CD14-positive monocyte (primary cell): Measurements from ENCODE around the gene CISD2. TPM values are rescaled to one million over a fixed set of nuclear protein-coding genes. Genes with fewer than 3 reads are reported as not detected.
A peak's percentile ranks its signal among the peaks of the same experiment; 100 is the strongest.
"Not testable (repeated sequence)": the region's sequence is repeated elsewhere in the genome, so short reads cannot be mapped to it uniquely, and the experiment has no call there.

Source experiments
- DNase-seq, 3 donors: peaks; one replicate each; pipeline ENCODE4 v3.0.0-alpha.2; 2011 to 2022
- H2AFZ ChIP-seq: 2 replicates; pipeline ENCODE4 v1.6.0; 2012; ENCODE audit warnings: mild to moderate bottlenecking, low read depth, low read length, inconsistent platforms; ENCODE audit not compliant: insufficient read depth, poor library complexity, severe bottlenecking
- H3K27ac ChIP-seq, 2 donors: 1 replicate in 1 of 2; 2 replicates in 1 of 2; pipeline ENCODE4 v1.5.1; 2012 to 2013; ENCODE audit warnings: low read length in 2 of 2, control low read depth in 1 of 2, inconsistent platforms in 1 of 2, low read depth in 1 of 2, mild to moderate bottlenecking in 1 of 2
- H3K27me3 ChIP-seq, 2 donors: one replicate each; pipeline versions ENCODE4 v1.6.0 to v1.6.1; 2011 to 2013; ENCODE audit warnings: low read length in 2 of 2; ENCODE audit not compliant: control insufficient read depth in 2 of 2, insufficient read depth in 2 of 2
- H3K36me3 ChIP-seq, 2 donors: replicated peaks in 1 of 2; 1 replicate in 1 of 2; 2 replicates in 1 of 2; pipeline versions ENCODE4 v1.5.1 to v1.6.1; 2012 to 2013; ENCODE audit warnings: low read length in 2 of 2, control low read depth in 1 of 2, inconsistent platforms in 1 of 2, mild to moderate bottlenecking in 1 of 2; ENCODE audit not compliant: insufficient read depth in 2 of 2, control insufficient read depth in 1 of 2
- H3K4me1 ChIP-seq, 2 donors: 1 replicate in 1 of 2; 2 replicates in 1 of 2; pipeline versions ENCODE4 v1.5.1 to v1.6.1; 2012 to 2013; ENCODE audit warnings: low read length in 2 of 2, control low read depth in 1 of 2, inconsistent platforms in 1 of 2, mild to moderate bottlenecking in 1 of 2, moderate library complexity in 1 of 2; ENCODE audit not compliant: insufficient read depth in 2 of 2, control insufficient read depth in 1 of 2
- H3K4me2 ChIP-seq: replicated peaks from 2 replicates; pipeline ENCODE3; 2012; ENCODE audit warnings: low read length, moderate library complexity, mild to moderate bottlenecking; ENCODE audit not compliant: poor library complexity, severe bottlenecking; ENCODE audit errors: extremely low read depth
- H3K4me3 ChIP-seq, 3 experiments: fragments of 200-600 bp in 1 of 3; sonication (generic) in 1 of 3; replicated peaks in 1 of 3; 1 replicate in 2 of 3; 2 replicates in 1 of 3; pipeline ENCODE4 v1.5.1; 2011 to 2013; ENCODE audit warnings: low read length in 3 of 3, mild to moderate bottlenecking in 3 of 3, control low read depth in 2 of 3, low read depth in 2 of 3, inconsistent platforms in 1 of 3, moderate library complexity in 1 of 3
- H3K79me2 ChIP-seq: 2 replicates; pipeline ENCODE4 v1.6.0; 2012; ENCODE audit warnings: mild to moderate bottlenecking, control low read depth, inconsistent platforms, low read length, moderate library complexity; ENCODE audit not compliant: insufficient read depth
- H3K9ac ChIP-seq: 2 replicates; pipeline ENCODE4 v1.6.0; 2017; ENCODE audit warnings: low read length, mild to moderate bottlenecking; ENCODE audit not compliant: insufficient read depth, poor library complexity, severe bottlenecking
- H3K9me3 ChIP-seq, 2 donors: replicated peaks in 1 of 2; 1 replicate in 1 of 2; 2 replicates in 1 of 2; pipeline versions ENCODE4 v1.5.1 to v1.6.1; 2012 to 2013; ENCODE audit warnings: low read length in 2 of 2, control low read depth in 1 of 2; ENCODE audit not compliant: control insufficient read depth in 1 of 2, insufficient read depth in 1 of 2
- H4K20me1 ChIP-seq: 2 replicates; pipeline ENCODE4 v1.6.0; 2012; ENCODE audit warnings: mild to moderate bottlenecking, low read length, control low read depth, moderate library complexity; ENCODE audit not compliant: insufficient read depth
- H3K27ac Mint-ChIP-seq, 7 donors: one replicate each; pipeline ENCODE4 v1.8.0; 2020; ENCODE audit warnings: mild to moderate bottlenecking in 7 of 7, mixed read lengths in 7 of 7, moderate library complexity in 6 of 7, inconsistent platforms in 2 of 7
- H3K27me3 Mint-ChIP-seq, 3 donors: one replicate each; pipeline ENCODE4 v1.8.0; 2021 to 2022; ENCODE audit warnings: low read depth in 3 of 3, mild to moderate bottlenecking in 3 of 3, mixed read lengths in 3 of 3, moderate library complexity in 3 of 3, inconsistent platforms in 1 of 3
- H3K36me3 Mint-ChIP-seq, 2 donors: one replicate each; pipeline ENCODE4 v1.8.0; 2020; ENCODE audit warnings: mixed read lengths in 2 of 2, inconsistent platforms in 1 of 2, mild to moderate bottlenecking in 1 of 2
- H3K4me1 Mint-ChIP-seq: one replicate; pipeline ENCODE4 v1.8.0; 2020; ENCODE audit warnings: mild to moderate bottlenecking, mixed read lengths
- H3K4me3 Mint-ChIP-seq, 2 donors: one replicate each; pipeline ENCODE4 v1.8.0; 2020; ENCODE audit warnings: mild to moderate bottlenecking in 2 of 2, mixed read lengths in 2 of 2, moderate library complexity in 1 of 2
- H3K9me3 Mint-ChIP-seq, 7 donors: one replicate each; pipeline ENCODE4 v1.8.0; 2020 to 2022; ENCODE audit warnings: mixed read lengths in 7 of 7, mild to moderate bottlenecking in 6 of 7, moderate library complexity in 6 of 7, inconsistent platforms in 2 of 7
- WGBS: methylation state at CpG from one replicate; pipeline ENCODE4 v1.1.5; 2013; ENCODE audit warnings: missing lambda C conversion rate; ENCODE audit not compliant: insufficient coverage; 5-methylcytosine and 5-hydroxymethylcytosine counted together
- intact Hi-C, 2 donors: fragments of 100-400 bp; cut with micrococcal nuclease; formaldehyde crosslinking; loops; one replicate each; pipeline versions ENCODE4 v1.15.0 to v1.15.1; 2023
- polyA minus RNA-seq: library from RNA; depleted of rRNA, polyadenylated mRNA; stranded (reverse); fragments of >200 nt; gene quantifications from 2 replicates; pipeline ENCODE4 v1.2.3, GENCODE V29; 2012
- polyA plus RNA-seq, 3 donors: library from polyadenylated mRNA; depleted of rRNA in 1 of 3; unstranded in 2 of 3; stranded (reverse) in 1 of 3; fragments of 300-500 nt in 2 of 3; fragments of >200 nt in 1 of 3; fragmentation: Illumina TruSeq in 2 of 3; gene quantifications; 1 replicate in 2 of 3; 2 replicates in 1 of 3; pipeline ENCODE4 v1.2.3, GENCODE V29; 2012 to 2021
- total RNA-seq, 12 experiments: library from RNA in 1 of 12; stranded (reverse) in 1 of 12; fragments of 120-200 nt in 1 of 12; gene quantifications; one replicate each; pipeline ENCODE4 v1.2.4 and lab custom pipeline; 2013 to 2026; ENCODE audit warnings: mixed read lengths in 6 of 12, inconsistent platforms in 1 of 12
- TF ChIP-seq, protein P1 (sequence below): fragments of 200-600 bp; IDR thresholded peaks from one replicate; pipeline ENCODE4 v1.8.0; 2022; ENCODE audit warnings: antibody characterized with exemption, mild to moderate bottlenecking

The CISD2 gene, protein sequence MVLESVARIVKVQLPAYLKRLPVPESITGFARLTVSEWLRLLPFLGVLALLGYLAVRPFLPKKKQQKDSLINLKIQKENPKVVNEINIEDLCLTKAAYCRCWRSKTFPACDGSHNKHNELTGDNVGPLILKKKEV
- 16.7 TPM for total RNA-seq (2013)
- polyA plus RNA-seq (10 to 100 TPM in 2 of 3 donors, 1 to 10 TPM in 1; 4.5 to 30.2 (median 29.1) TPM), polyA minus RNA-seq (5.5 and 9.7 TPM in 2 replicates), total RNA-seq (lab: John Stamatoyannopoulos, UW) (3.4 to 21.7 (median 12.1) reads per million in 11 experiments)

DNA sequence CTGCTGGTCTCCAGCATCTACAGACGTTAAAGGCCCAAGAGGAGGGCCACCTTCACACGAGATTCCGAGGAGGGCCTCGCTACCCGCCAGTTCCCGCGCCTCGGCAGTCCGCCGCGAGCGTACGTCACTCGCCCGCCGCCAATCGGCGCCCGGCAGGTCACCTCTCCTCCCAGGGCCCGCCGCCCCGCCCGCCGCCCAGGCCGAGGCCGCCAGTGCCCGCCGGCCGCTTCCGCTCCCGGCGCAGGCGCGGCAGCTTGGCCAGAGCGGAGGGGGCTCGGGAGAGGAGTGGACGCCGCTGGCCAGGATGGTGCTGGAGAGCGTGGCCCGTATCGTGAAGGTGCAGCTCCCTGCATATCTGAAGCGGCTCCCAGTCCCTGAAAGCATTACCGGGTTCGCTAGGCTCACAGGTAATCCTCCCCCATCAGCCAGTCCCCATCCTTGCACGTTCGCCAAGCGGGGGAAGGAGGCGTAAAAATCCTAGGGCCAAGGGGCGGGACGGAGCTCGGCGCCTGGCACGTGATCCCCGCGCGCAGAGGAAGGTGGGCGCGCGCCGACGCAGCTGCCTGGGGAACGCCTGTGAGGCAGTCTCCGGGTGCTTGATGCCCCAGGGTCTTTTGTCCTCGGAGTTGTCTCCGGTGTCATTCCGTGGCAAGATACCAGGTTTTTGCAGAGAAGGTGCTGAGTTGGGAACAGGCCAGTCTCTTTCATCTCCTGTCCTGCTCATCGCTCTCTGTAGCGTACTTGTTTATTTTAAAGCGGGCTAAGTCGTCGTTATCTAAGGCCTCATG is at the start of gene CISD2:
Gene CISD2, plus strand, starts transcription at position 212 of the 788 bp plus-strand sequence. Its CDS starts 93 bp downstream, at position 305.
- Histone ChIP-seq H3K4me3 (peak within 1 kb of the TSS; percentile 83 to 97 (median 90)), H3K9ac (peak within 1 kb of the TSS; percentile 82), H2AFZ (peak within 1 kb of the TSS; percentile 79), H3K4me1 (peaks cover 25 to 44% of the 10 kb centered on the region in 2 donors), H4K20me1 (no peaks in the 10 kb centered on the region), H3K27ac (peak within 1 kb of the TSS; percentile 96), H3K27me3 (no peaks in the 10 kb centered on the region), H3K36me3 (peaks cover 0 to 5% of the 10 kb centered on the region in 2 donors), H3K4me2 (peak within 1 kb of the TSS; percentile 82), H3K9me3 (no peaks in the 10 kb centered on the region), H3K79me2 (peaks cover 80% of the 10 kb centered on the region)
- intact Hi-C loops: loop anchor here (2.0 to 5.0 kb wide), 2 partner anchors 40 to 42 kb away; partner anchors contain the start of gene UBE2D3 (in 1 of the 2)
- Mint-ChIP-seq H3K27me3 (no peaks in the 10 kb centered on the region), H3K27ac (peak within 1 kb of the TSS; percentile 96 to 99 (median 98)), H3K4me3 (peak within 1 kb of the TSS; percentile 93 to 97), H3K4me1 (peaks cover 46% of the 10 kb centered on the region), H3K9me3 (peaks cover 0 to 2% (median 0%) of the 10 kb centered on the region in 7 donors), H3K36me3 (peaks cover 7 to 9% of the 10 kb centered on the region in 2 donors)
- 0% methylated on average over 69 of the region's 71 CpGs for WGBS
- peak; percentile 85 to 90 (median 86) for DNase-seq
- TF ChIP-seq, protein P1, sequence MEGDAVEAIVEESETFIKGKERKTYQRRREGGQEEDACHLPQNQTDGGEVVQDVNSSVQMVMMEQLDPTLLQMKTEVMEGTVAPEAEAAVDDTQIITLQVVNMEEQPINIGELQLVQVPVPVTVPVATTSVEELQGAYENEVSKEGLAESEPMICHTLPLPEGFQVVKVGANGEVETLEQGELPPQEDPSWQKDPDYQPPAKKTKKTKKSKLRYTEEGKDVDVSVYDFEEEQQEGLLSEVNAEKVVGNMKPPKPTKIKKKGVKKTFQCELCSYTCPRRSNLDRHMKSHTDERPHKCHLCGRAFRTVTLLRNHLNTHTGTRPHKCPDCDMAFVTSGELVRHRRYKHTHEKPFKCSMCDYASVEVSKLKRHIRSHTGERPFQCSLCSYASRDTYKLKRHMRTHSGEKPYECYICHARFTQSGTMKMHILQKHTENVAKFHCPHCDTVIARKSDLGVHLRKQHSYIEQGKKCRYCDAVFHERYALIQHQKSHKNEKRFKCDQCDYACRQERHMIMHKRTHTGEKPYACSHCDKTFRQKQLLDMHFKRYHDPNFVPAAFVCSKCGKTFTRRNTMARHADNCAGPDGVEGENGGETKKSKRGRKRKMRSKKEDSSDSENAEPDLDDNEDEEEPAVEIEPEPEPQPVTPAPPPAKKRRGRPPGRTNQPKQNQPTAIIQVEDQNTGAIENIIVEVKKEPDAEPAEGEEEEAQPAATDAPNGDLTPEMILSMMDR: no peak

- H3K4me1 ChIP-seq: peaks cover 54 to 82% of the 10 kb centered on the region in 2 donors
These were observed 49.7 kb upstream of the CISD2 start for GRCh38 chr4:102819100-102819499.

More at GRCh38 chr4:102819100-102819499, 49.7 kb upstream of the CISD2 start:
- peak overlapping the region in 1 of 2 donors; percentile 25 for H3K27ac ChIP-seq
- peak overlapping the region in 1 of 3 experiments; percentile 4 for H3K4me3 ChIP-seq
- H3K27me3 ChIP-seq, H3K27me3 Mint-ChIP-seq, intact Hi-C loops, H3K9me3 ChIP-seq, DNase-seq, H3K4me3 Mint-ChIP-seq, H3K9me3 Mint-ChIP-seq, H3K9ac ChIP-seq, H2AFZ ChIP-seq: not testable (repeated sequence)
- no CpG with 5 or more reads among the region's 10 CpGs for WGBS
- peaks cover 100% of the 10 kb centered on the region for H4K20me1 ChIP-seq
- Mint-ChIP-seq H3K4me1 (peaks cover 75% of the 10 kb centered on the region), H3K27ac (peak overlapping the region in 5 of 7 donors; percentile 25 to 82 (median 80)), H3K36me3 (peaks cover 34 to 61% of the 10 kb centered on the region in 2 donors)
- peak overlapping the region; percentile 31 for H3K4me2 ChIP-seq
- peaks cover 18 to 48% of the 10 kb centered on the region in 2 donors for H3K36me3 ChIP-seq
- peaks cover 100% of the 10 kb centered on the region for H3K79me2 ChIP-seq
